Prostate gland (tissue), 2 donors: ENCODE results near the gene PIK3C3. TPM values are rescaled to one million over a fixed set of nuclear protein-coding genes. Genes with fewer than 3 reads are reported as not detected.

Experiments
- DNase-seq: peaks from one replicate; pipeline ENCODE4 v3.0.0-alpha.2; 2019; ENCODE audit warnings: low spot score
- H3K27ac ChIP-seq, 2 donors: fragments of 200-600 bp; sonication (generic); 2 replicates each; pipeline ENCODE4 v1.5.1; 2017 to 2019
- H3K27me3 ChIP-seq: fragments of 200-600 bp; sonication (generic); replicated peaks from 2 replicates; pipeline ENCODE4 v1.5.1; 2019; ENCODE audit not compliant: insufficient read depth
- H3K36me3 ChIP-seq, 2 donors: fragments of 200-600 bp; sonication (generic); 1 replicate in 1 of 2; 2 replicates in 1 of 2; pipeline versions ENCODE4 v1.5.1 to v1.8.1; 2017 to 2019
- H3K4me1 ChIP-seq: fragments of 200-600 bp; sonication (generic); replicated peaks from 2 replicates; pipeline ENCODE4 v1.5.1; 2019
- H3K4me3 ChIP-seq, 2 donors: fragments of 200-600 bp; sonication (generic); 2 replicates each; pipeline ENCODE4 v1.5.1; 2017 to 2019
- H3K9me3 ChIP-seq: fragments of 200-600 bp; sonication (generic); 2 replicates; pipeline ENCODE4 v1.5.1; 2017
- CTCF ChIP-seq, 4 experiments: fragments of 200-600 bp in 2 of 4; fragments of 450-650 bp in 2 of 4; sonication (generic) in 2 of 4; IDR thresholded peaks; 1 replicate in 3 of 4; 2 replicates in 1 of 4; pipeline ENCODE4 v1.5.1; 2016 to 2019; ENCODE audit warnings: antibody characterized with exemption in 4 of 4, mild to moderate bottlenecking in 2 of 4, moderate library complexity in 2 of 4
- POLR2A ChIP-seq: fragments of 450-650 bp; IDR thresholded peaks from one replicate; pipeline ENCODE4 v1.6.1; 2016; ENCODE audit warnings: antibody characterized with exemption, mild to moderate bottlenecking
- POLR2AphosphoS5 ChIP-seq: sonication (generic); formaldehyde crosslinking; IDR thresholded peaks from one replicate; pipeline ENCODE4 v1.6.1; 2017; ENCODE audit warnings: antibody characterized with exemption
- WGBS: methylation state at CpG from one replicate; pipeline ENCODE4 v1.1.5; 2018; 5-methylcytosine and 5-hydroxymethylcytosine counted together
- intact Hi-C: fragments of 100-400 bp; cut with DNase I; formaldehyde crosslinking; loops from one replicate; pipeline ENCODE4 v1.14.2; 2022
- total RNA-seq, 2 donors: library from RNA; depleted of rRNA; stranded (reverse); fragments of >200 nt; gene quantifications; one replicate each; pipeline ENCODE4 v1.1.0, GENCODE V29; 2016

Gene PIK3C3
- total RNA-seq, 2 donors from 2014 or later: 42.8 to 48.1 TPM

GRCh38 chr18:42095732-42096377, 140.8 kb downstream of the PIK3C3 start:
- DNase-seq: no peak
- intact Hi-C loops: no loop called here
- Histone ChIP-seq H3K4me1 (no peaks in the 10 kb centered on the region), H3K4me3 (no peak overlapping the region), H3K27me3 (no peaks in the 10 kb centered on the region), H3K27ac (no peak overlapping the region), H3K36me3 (no peaks in the 10 kb centered on the region), H3K9me3 (no peaks in the 10 kb centered on the region)
- no peak for TF ChIP-seq POLR2AphosphoS5
- no peak for TF ChIP-seq POLR2A
- TF ChIP-seq CTCF (IDR thresholded peaks at IDR 0.05): no peak

DNA sequence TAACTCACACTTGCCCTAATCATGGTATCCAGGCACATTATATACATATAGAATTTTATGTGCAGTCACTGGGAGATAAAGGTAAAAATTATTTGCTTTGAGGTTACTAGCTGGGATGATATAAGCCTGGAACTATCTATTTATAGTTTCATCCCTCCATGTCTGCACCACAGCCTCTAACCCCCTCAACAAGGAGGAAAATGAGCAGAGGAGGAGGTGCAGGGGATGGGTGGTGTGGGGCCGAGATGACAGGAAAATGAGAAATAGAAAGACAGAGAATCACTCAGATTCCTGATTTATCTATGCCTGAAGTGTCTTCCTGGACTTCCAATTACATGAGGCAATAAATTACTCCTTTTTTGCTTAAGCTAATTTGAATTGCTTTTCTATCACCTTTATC, 145.2 kb downstream of the PIK3C3 start:
- H3K9me3 ChIP-seq: no peaks in the 10 kb centered on the region
- DNase-seq: no peak
- H3K27ac ChIP-seq: no peak overlapping the region
- intact Hi-C loops: no loop called here
- H3K36me3 ChIP-seq: no peaks in the 10 kb centered on the region
- H3K4me3 ChIP-seq: no peak overlapping the region
- no peaks in the 10 kb centered on the region for H3K27me3 ChIP-seq
- no peak for TF ChIP-seq CTCF (IDR thresholded peaks at IDR 0.05)
- TF ChIP-seq POLR2AphosphoS5: no peak
- no peak for TF ChIP-seq POLR2A
- H3K4me1 ChIP-seq: no peaks in the 10 kb centered on the region
- WGBS: 64% methylated on average over 1 of the region's 1 CpG

GRCh38 chr18:42100911-42101310, 145.9 kb downstream of the PIK3C3 start:
- 59% methylated on average over 2 of the region's 2 CpGs for WGBS
- H3K27me3 ChIP-seq: no peaks in the 10 kb centered on the region
- H3K36me3 ChIP-seq: no peaks in the 10 kb centered on the region
- no peaks in the 10 kb centered on the region for H3K9me3 ChIP-seq
- no peak overlapping the region for H3K4me3 ChIP-seq
- H3K27ac ChIP-seq: no peak overlapping the region
- TF ChIP-seq POLR2A: no peak
- no peak for TF ChIP-seq POLR2AphosphoS5
- no peak for TF ChIP-seq CTCF (IDR thresholded peaks at IDR 0.05)
- DNase-seq: no peak
- no peaks in the 10 kb centered on the region for H3K4me1 ChIP-seq
- intact Hi-C loops: no loop called here

GRCh38 chr18:42105394-42105793, 150.4 kb downstream of the PIK3C3 start:
- 72% methylated on average over 2 of the region's 2 CpGs for WGBS
- Histone ChIP-seq H3K27me3 (no peaks in the 10 kb centered on the region), H3K4me1 (no peaks in the 10 kb centered on the region), H3K4me3 (no peak overlapping the region), H3K9me3 (no peaks in the 10 kb centered on the region), H3K27ac (no peak overlapping the region), H3K36me3 (no peaks in the 10 kb centered on the region)
- DNase-seq: no peak
- TF ChIP-seq CTCF (IDR thresholded peaks at IDR 0.05): no peak
- no peak for TF ChIP-seq POLR2AphosphoS5
- no peak for TF ChIP-seq POLR2A
- intact Hi-C loops: no loop called here

GRCh38 chr18:42106784-42107183, 151.8 kb downstream of the PIK3C3 start:
- no peak for DNase-seq
- Histone ChIP-seq H3K9me3 (no peaks in the 10 kb centered on the region), H3K36me3 (no peaks in the 10 kb centered on the region), H3K4me3 (no peak overlapping the region), H3K4me1 (no peaks in the 10 kb centered on the region), H3K27ac (no peak overlapping the region), H3K27me3 (no peaks in the 10 kb centered on the region)
- intact Hi-C loops: no loop called here
- TF ChIP-seq POLR2A: no peak
- TF ChIP-seq POLR2AphosphoS5: no peak
- no peak for TF ChIP-seq CTCF (IDR thresholded peaks at IDR 0.05)
- WGBS: 63% methylated on average over 2 of the region's 2 CpGs
